H1 (cell line): Measurements from ENCODE around the gene ACADM. TPM values are rescaled to one million over a fixed set of nuclear protein-coding genes. Genes with fewer than 3 reads are reported as not detected.
A peak's percentile ranks its signal among the peaks of the same experiment; 100 is the strongest.

Experiments used
- CTCF ChIA-PET: fragments of 300-600 bp; sonication (Branson Sonifier 250); formaldehyde crosslinking; loops from one replicate; lab custom pipeline; 2021; ENCODE audit not compliant: partially characterized antibody; lab: Charles Lee
- POLR2A ChIA-PET: fragments of 300-600 bp; sonication (Branson Sonifier 250); formaldehyde crosslinking; loops from one replicate; lab custom pipeline; 2021; ENCODE audit warnings: inconsistent platforms; ENCODE audit not compliant: partially characterized antibody; lab: Charles Lee
- DNase-seq, 2 experiments: peaks; one replicate each; pipeline versions ENCODE4 v3.0.0 to v3.0.0-alpha.2; 2010 to 2022; ENCODE audit warnings: low spot score in 2 of 2, low read depth in 1 of 2, mixed read lengths in 1 of 2
- FAIRE-seq: peaks from 2 replicates; lab custom pipeline; 2011; peaks lifted over from hg19 to GRCh38; lab: Jason Lieb, UNC
- H2AFZ ChIP-seq: 2 replicates; pipeline ENCODE4 v1.8.1; 2012; ENCODE audit warnings: low read length, inconsistent platforms
- H2AK5ac ChIP-seq: 2 replicates; pipeline ENCODE4 v1.6.1; 2013; ENCODE audit warnings: low read depth, low read length
- H2BK120ac ChIP-seq: replicated peaks from 2 replicates; pipeline ENCODE3; 2013; ENCODE audit warnings: low read depth, low read length, inconsistent platforms
- H2BK12ac ChIP-seq: 2 replicates; pipeline ENCODE4 v1.6.1; 2013; ENCODE audit warnings: low read depth, low read length
- H2BK15ac ChIP-seq: 2 replicates; pipeline ENCODE4 v1.6.1; 2013; ENCODE audit warnings: low read length
- H2BK20ac ChIP-seq: 2 replicates; pipeline ENCODE4 v1.6.1; 2013; ENCODE audit warnings: low read length
- H2BK5ac ChIP-seq: 2 replicates; pipeline ENCODE4 v1.6.1; 2013; ENCODE audit warnings: low read depth, low read length
- H3K14ac ChIP-seq: 2 replicates; pipeline ENCODE4 v1.6.1; 2013; ENCODE audit warnings: inconsistent platforms; ENCODE audit not compliant: insufficient read length
- H3K18ac ChIP-seq: 2 replicates; pipeline ENCODE4 v1.6.1; 2013; ENCODE audit warnings: low read length; ENCODE audit errors: extremely low read depth
- H3K23ac ChIP-seq: 2 replicates; pipeline ENCODE4 v1.6.1; 2013; ENCODE audit warnings: inconsistent platforms; ENCODE audit not compliant: insufficient read length
- H3K23me2 ChIP-seq: 2 replicates; pipeline ENCODE4 v1.6.1; 2013; ENCODE audit warnings: low read depth, low read length
- H3K27ac ChIP-seq: 2 replicates; pipeline ENCODE4 v1.6.1; 2011; ENCODE audit warnings: low read depth, low read length, inconsistent platforms
- H3K27me3 ChIP-seq, 4 experiments: replicated peaks in 1 of 4; 1 replicate in 1 of 4; 2 replicates in 3 of 4; pipeline versions ENCODE4 v1.6.1 to v1.8.1; 2011 to 2013; ENCODE audit warnings: low read length in 3 of 4, mild to moderate bottlenecking in 3 of 4, inconsistent platforms in 2 of 4, mixed read lengths in 2 of 4, moderate library complexity in 1 of 4; ENCODE audit not compliant: control insufficient read depth in 3 of 4, insufficient read depth in 3 of 4; ENCODE audit errors: extremely low read depth in 1 of 4
- H3K36me3 ChIP-seq, 4 experiments: 2 replicates each; pipeline versions ENCODE4 v1.6.1 to v1.8.1; 2011 to 2013; ENCODE audit warnings: mild to moderate bottlenecking in 4 of 4, low read length in 3 of 4, moderate library complexity in 2 of 4, control low read depth in 1 of 4, inconsistent platforms in 1 of 4; ENCODE audit not compliant: insufficient read depth in 4 of 4, control insufficient read depth in 2 of 4
- H3K4ac ChIP-seq: replicated peaks from 2 replicates; pipeline ENCODE3; 2013; ENCODE audit warnings: low read length, low read depth, mixed read lengths, inconsistent platforms; ENCODE audit not compliant: insufficient read length
- H3K4me1 ChIP-seq, 4 experiments: replicated peaks in 1 of 4; 1 replicate in 1 of 4; 2 replicates in 3 of 4; pipeline versions ENCODE4 v1.6.1 to v1.8.1; 2011 to 2013; ENCODE audit warnings: low read length in 3 of 4, inconsistent platforms in 2 of 4, mixed read lengths in 1 of 4; ENCODE audit not compliant: insufficient read depth in 4 of 4, control insufficient read depth in 3 of 4
- H3K4me2 ChIP-seq, 2 experiments: 2 replicates each; pipeline versions ENCODE4 v1.6.1 to v1.8.1; 2011 to 2013; ENCODE audit warnings: low read depth in 2 of 2, low read length in 2 of 2, control low read depth in 1 of 2, inconsistent platforms in 1 of 2, mild to moderate bottlenecking in 1 of 2; ENCODE audit not compliant: insufficient read depth in 1 of 2
- H3K4me3 ChIP-seq, 4 experiments: fragments of 200-600, 300-600 bp in 1 of 4; sonication (generic), shearing (Covaris generic), sonication (Bioruptor Twin) in 1 of 4; 2 replicates each; pipeline versions ENCODE4 v1.5.1 to v1.8.1; 2011 to 2016; ENCODE audit warnings: low read length in 4 of 4, low read depth in 3 of 4, control low read depth in 2 of 4, inconsistent platforms in 2 of 4, mild to moderate bottlenecking in 2 of 4, mixed read lengths in 1 of 4, moderate library complexity in 1 of 4; ENCODE audit not compliant: insufficient read depth in 2 of 4; ENCODE audit errors: extremely low read depth in 1 of 4
- H3K56ac ChIP-seq: replicated peaks from 2 replicates; pipeline ENCODE3; 2013; ENCODE audit warnings: low read depth, mild to moderate bottlenecking, mixed read lengths, low read length, inconsistent platforms; ENCODE audit not compliant: insufficient read length
- H3K79me1 ChIP-seq: 2 replicates; pipeline ENCODE4 v1.6.1; 2013; ENCODE audit warnings: low read depth, low read length, control low read depth
- H3K79me2 ChIP-seq, 2 experiments: 2 replicates each; pipeline versions ENCODE4 v1.6.1 to v1.8.1; 2012 to 2013; ENCODE audit warnings: low read length in 2 of 2, mild to moderate bottlenecking in 2 of 2, inconsistent platforms in 1 of 2; ENCODE audit not compliant: insufficient read depth in 2 of 2, control insufficient read depth in 1 of 2
- H3K9ac ChIP-seq, 4 experiments: replicated peaks in 1 of 4; 1 replicate in 1 of 4; 2 replicates in 3 of 4; pipeline versions ENCODE4 v1.6.1 to v1.8.1; 2011 to 2013; ENCODE audit warnings: low read depth in 3 of 4, low read length in 3 of 4, control low read depth in 2 of 4, mild to moderate bottlenecking in 2 of 4, moderate library complexity in 2 of 4, inconsistent platforms in 1 of 4; ENCODE audit errors: extremely low read depth in 1 of 4
- H3K9me3 ChIP-seq, 2 experiments: 2 replicates each; pipeline versions ENCODE4 v1.6.1 to v1.8.1; 2012 to 2013; ENCODE audit warnings: mild to moderate bottlenecking in 2 of 2, moderate library complexity in 2 of 2, control low read depth in 1 of 2, inconsistent platforms in 1 of 2, low read depth in 1 of 2, low read length in 1 of 2, mixed read lengths in 1 of 2; ENCODE audit not compliant: insufficient read depth in 2 of 2
- H4K20me1 ChIP-seq, 2 experiments: replicated peaks in 1 of 2; 2 replicates each; pipeline versions ENCODE3 to v1.8.1; 2011 to 2013; ENCODE audit warnings: inconsistent platforms in 2 of 2, low read length in 2 of 2, mild to moderate bottlenecking in 1 of 2; ENCODE audit not compliant: insufficient read depth in 2 of 2, control insufficient read depth in 1 of 2
- H4K5ac ChIP-seq: 2 replicates; pipeline ENCODE4 v1.6.1; 2013; ENCODE audit warnings: low read length, low read depth, mixed read lengths, inconsistent platforms; ENCODE audit not compliant: insufficient read length
- H4K8ac ChIP-seq: 2 replicates; pipeline ENCODE4 v1.8.0; 2013; ENCODE audit warnings: mild to moderate bottlenecking, moderate library complexity, low read length, inconsistent platforms; ENCODE audit not compliant: insufficient read depth; ENCODE audit errors: extremely low read depth
- H4K91ac ChIP-seq: replicated peaks from 2 replicates; pipeline ENCODE3; 2013; ENCODE audit warnings: low read length, mixed read lengths, inconsistent platforms; ENCODE audit not compliant: insufficient read length
- RAD21 ChIP-seq, 2 experiments: IDR thresholded peaks in 1 of 2; conservative IDR thresholded peaks in 1 of 2; 2 replicates each; pipeline ENCODE4 v1.6.1; 2011; ENCODE audit warnings: low read depth in 2 of 2, low read length in 2 of 2, improper control_type of control experiment in 1 of 2, inconsistent platforms in 1 of 2, mild to moderate bottlenecking in 1 of 2, moderate library complexity in 1 of 2
- SIRT6 ChIP-seq: IDR thresholded peaks from one replicate; pipeline ENCODE4 v1.7.1; 2012; ENCODE audit warnings: low read length, inconsistent platforms
- SP1 ChIP-seq: IDR thresholded peaks from 2 replicates; pipeline ENCODE4 v1.6.1; 2011; ENCODE audit warnings: low read depth, low read length
- WGBS, 2 experiments: shearing (Covaris generic) in 1 of 2; methylation state at CpG; one replicate each; pipeline versions ENCODE4 v1.1.6 to v1.1.7; 2013 to 2015; ENCODE audit warnings: low lambda C conversion rate in 2 of 2, mixed read lengths in 2 of 2, inconsistent platforms in 1 of 2, low coverage in 1 of 2, missing lambda C conversion rate in 1 of 2; ENCODE audit not compliant: insufficient replicate concordance in 2 of 2, insufficient coverage in 1 of 2, insufficient read length in 1 of 2; ENCODE audit errors: extremely low coverage in 1 of 2, missing lambda C conversion rate in 1 of 2; 5-methylcytosine and 5-hydroxymethylcytosine counted together
- polyA plus RNA-seq, 7 experiments: library from polyadenylated mRNA; depleted of rRNA in 3 of 7; stranded (reverse) in 5 of 7; unstranded in 2 of 7; fragments of >200 nt in 5 of 7; fragments of 200-250 nt in 2 of 7; gene quantifications; 1 replicate in 5 of 7; 2 replicates in 1 of 7; 4 replicates in 1 of 7; pipeline versions ENCODE4 v1.2.1 to v1.2.3, GENCODE V29; 2011 to 2013; ENCODE audit warnings: missing spikeins in 2 of 7, mixed read lengths in 2 of 7
- total RNA-seq: library from RNA; stranded (reverse); fragmentation: NEBNext Ultra II Directional; extraction: Animal tissue kit (Norgen Biotek cat#: 25700); gene quantifications from 2 replicates; pipeline ENCODE4 v1.2.1, GENCODE V29; 2021
- TF ChIP-seq, protein P1 (sequence below), 3 experiments: IDR thresholded peaks; 1 replicate in 2 of 3; 2 replicates in 1 of 3; pipeline versions ENCODE4 v1.5.1 to v1.6.1; 2011; ENCODE audit warnings: low read length in 3 of 3, mild to moderate bottlenecking in 3 of 3, inconsistent platforms in 2 of 3, low read depth in 1 of 3, moderate library complexity in 1 of 3; ENCODE audit not compliant: insufficient read depth in 1 of 3; ENCODE audit errors: control extremely low read depth in 1 of 3

Gene ACADM
- total and polyA plus RNA-seq, 2 of the 8 experiments (the other 6 are each of a cell fraction or from before 2014, with no cell fraction given) = 14.3 to 40.0 TPM

DNA sequence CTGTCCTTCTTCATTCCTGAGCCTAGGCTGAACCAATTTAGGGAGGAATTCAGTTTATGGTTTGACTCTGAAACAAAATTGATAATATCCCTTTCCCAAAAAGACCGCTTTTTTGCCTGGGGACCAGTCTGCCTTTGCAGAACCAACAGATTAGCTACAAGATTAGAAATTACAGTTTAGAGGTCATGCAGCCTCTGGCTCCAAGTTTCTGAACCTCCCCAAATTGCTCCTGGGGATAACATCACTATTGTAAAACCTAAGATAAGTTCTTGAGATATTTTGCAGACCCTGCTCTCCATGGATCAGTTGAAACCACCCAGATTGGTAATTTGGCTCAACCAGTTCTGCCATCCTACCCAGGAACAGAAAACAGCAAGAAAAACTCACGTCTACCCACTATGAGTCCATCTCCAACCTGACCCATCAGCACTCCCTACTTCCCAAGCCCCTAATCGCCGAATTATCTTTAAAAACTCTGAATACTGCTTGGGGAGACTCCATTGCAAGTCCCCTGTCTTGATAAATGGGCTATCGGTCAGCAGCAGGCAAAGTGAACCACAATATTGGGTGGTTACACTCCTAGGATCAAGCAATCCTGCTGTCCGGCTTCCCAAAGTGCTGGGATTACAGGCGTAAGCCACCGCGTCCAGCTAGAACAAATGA is 60.9 kb downstream of the ACADM start:
- Histone ChIP-seq H3K79me2 (peaks cover 20 to 45% of the 10 kb centered on the region in 2 experiments), H2BK15ac (no peak overlapping the region), H3K4me2 (peak overlapping the region; percentile 88 to 90), H4K8ac (no peak overlapping the region; the same call in 1 of the 2 replicates), H3K27ac (peak overlapping the region; percentile 70; the same call in 1 of the 2 replicates), H2BK12ac (no peak overlapping the region), H2BK20ac (no peak overlapping the region), H3K14ac (no peak overlapping the region), H3K56ac (peak overlapping the region; percentile 43), H2BK120ac (peak overlapping the region; percentile 89), H4K20me1 (peaks cover 3 to 7% of the 10 kb centered on the region in 2 experiments), H3K36me3 (peaks cover 2 to 34% (median 18%) of the 10 kb centered on the region in 4 experiments; a peak in 6 of 8 replicates), H4K5ac (peak overlapping the region; percentile 71), H3K18ac (0 out of 2 replicates have a peak overlapping the region, but pooled peaks have one; percentile 61), H2AK5ac (no peak overlapping the region), H3K79me1 (no peaks in the 10 kb centered on the region), H3K23me2 (peaks cover 5% of the 10 kb centered on the region; the same call in 1 of the 2 replicates), H2AFZ (peak overlapping the region; percentile 72), H3K4me1 (peaks cover 0 to 3% (median 2%) of the 10 kb centered on the region in 4 experiments; a peak in 2 of 7 replicates), H3K4ac (peak overlapping the region; percentile 36), H2BK5ac (peak overlapping the region; percentile 67), H3K4me3 (peak overlapping the region; percentile 78 to 95 (median 86)), H3K27me3 (no peaks in the 10 kb centered on the region), H3K9me3 (no peaks in the 10 kb centered on the region), H3K9ac (peak overlapping the region in 3 of 4 experiments; percentile 46 to 79 (median 48); a peak in 5 of 7 replicates), H4K91ac (peak overlapping the region; percentile 86), H3K23ac (no peak overlapping the region)
- CTCF ChIA-PET = no interaction called here
- TF ChIP-seq, protein P1, sequence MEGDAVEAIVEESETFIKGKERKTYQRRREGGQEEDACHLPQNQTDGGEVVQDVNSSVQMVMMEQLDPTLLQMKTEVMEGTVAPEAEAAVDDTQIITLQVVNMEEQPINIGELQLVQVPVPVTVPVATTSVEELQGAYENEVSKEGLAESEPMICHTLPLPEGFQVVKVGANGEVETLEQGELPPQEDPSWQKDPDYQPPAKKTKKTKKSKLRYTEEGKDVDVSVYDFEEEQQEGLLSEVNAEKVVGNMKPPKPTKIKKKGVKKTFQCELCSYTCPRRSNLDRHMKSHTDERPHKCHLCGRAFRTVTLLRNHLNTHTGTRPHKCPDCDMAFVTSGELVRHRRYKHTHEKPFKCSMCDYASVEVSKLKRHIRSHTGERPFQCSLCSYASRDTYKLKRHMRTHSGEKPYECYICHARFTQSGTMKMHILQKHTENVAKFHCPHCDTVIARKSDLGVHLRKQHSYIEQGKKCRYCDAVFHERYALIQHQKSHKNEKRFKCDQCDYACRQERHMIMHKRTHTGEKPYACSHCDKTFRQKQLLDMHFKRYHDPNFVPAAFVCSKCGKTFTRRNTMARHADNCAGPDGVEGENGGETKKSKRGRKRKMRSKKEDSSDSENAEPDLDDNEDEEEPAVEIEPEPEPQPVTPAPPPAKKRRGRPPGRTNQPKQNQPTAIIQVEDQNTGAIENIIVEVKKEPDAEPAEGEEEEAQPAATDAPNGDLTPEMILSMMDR (IDR thresholded peaks at IDR 0.05; ENCODE audit: control extremely low read depth in 1 of 3, insufficient read depth in 1 of 3, low read depth in 1 of 3, low read length in 3 of 3) = no peak
- TF ChIP-seq SP1 = no peak
- TF ChIP-seq RAD21 (IDR thresholded peaks at IDR 0.05 in 1 of 2, conservative IDR thresholded peaks at IDR 0.05 in 1 of 2; ENCODE audit: low read depth in 2 of 2, low read length in 2 of 2) = no peak
- no peak for TF ChIP-seq SIRT6
- DNase-seq (no peak), FAIRE-seq (no peak)
- POLR2A ChIA-PET = interaction anchor here (0.7 to 4.6 kb wide), 16 partner anchors 8 to 457 kb away, joined by 3 to 112 read pairs (median 7); partner anchors contain the start of gene MSH4
- 23% methylated on average over 9 of the region's 9 CpGs; no CpG with 5 or more reads in 1 of the 2 experiments for WGBS, 2 experiments
